Pancreas (tissue), 10 donors: ENCODE results near the gene GNAZ. TPM values are rescaled to one million over a fixed set of nuclear protein-coding genes. Genes with fewer than 3 reads are reported as not detected.

Source experiments
- ATAC-seq, 4 donors: fragments of 200-7000 bp; cut with Tn5 transposase; one replicate each; pipeline versions ENCODE4 v1.8.0 to v1.9.1; 2020; ENCODE audit warnings: mild to moderate bottlenecking in 4 of 4, moderate library complexity in 4 of 4
- DNase-seq, 6 donors: peaks; one replicate each; pipeline ENCODE4 v3.0.0-alpha.2; 2020
- FAIRE-seq: peaks from 2 replicates; lab custom pipeline; 2012; peaks lifted over from hg19 to GRCh38; lab: Jason Lieb, UNC
- H3K27ac ChIP-seq, 4 donors: fragments of 200-600 bp; sonication (generic); 1 replicate in 3 of 4; 2 replicates in 1 of 4; pipeline versions ENCODE4 v1.5.0 to v1.8.0; 2020
- H3K27me3 ChIP-seq, 4 donors: fragments of 200-600 bp; one replicate each; pipeline ENCODE4 v1.8.0; 2021
- H3K36me3 ChIP-seq, 3 donors: fragments of 200-600 bp; sonication (generic) in 1 of 3; one replicate each; pipeline versions ENCODE4 v1.5.0 to v1.8.0; 2020 to 2021
- H3K4me1 ChIP-seq, 3 donors: fragments of 200-600 bp; one replicate each; pipeline ENCODE4 v1.8.0; 2021
- H3K4me3 ChIP-seq, 4 donors: fragments of 200-600 bp; sonication (generic) in 2 of 4; one replicate each; pipeline versions ENCODE4 v1.5.0 to v1.8.0; 2020 to 2021
- H3K9me3 ChIP-seq, 4 donors: fragments of 200-600 bp; one replicate each; pipeline ENCODE4 v1.8.0; 2021
- WGBS, 2 donors: extraction: QIAGEN DNeasy Blood & Tissue Kit; methylation state at CpG; one replicate each; pipeline ENCODE4 v1.1.7; 2013; 5-methylcytosine and 5-hydroxymethylcytosine counted together
- intact Hi-C, 3 donors: fragments of 100-400 bp; cut with DNase I; formaldehyde crosslinking; loops; one replicate each; pipeline versions ENCODE4 v1.11.1 to v1.14.2; 2022
- polyA plus RNA-seq, 2 donors: library from polyadenylated mRNA; stranded (reverse); fragments of 200-250 nt; gene quantifications; one replicate each; pipeline ENCODE4 v1.2.3, GENCODE V29; 2013
- total RNA-seq, 6 donors: library from RNA; stranded (reverse); fragmentation: NEBNext Ultra II Directional in 4 of 6; extraction: Animal tissue kit (Norgen Biotek cat#: 25700) in 4 of 6; gene quantifications; one replicate each; pipeline versions ENCODE4 v1.2.1 to v1.2.4, GENCODE V29; 2021 to 2023
- TF ChIP-seq, protein P1 (sequence below), 4 donors: fragments of 200-600 bp; sonication (generic) in 3 of 4; IDR thresholded peaks; one replicate each; pipeline versions ENCODE4 v1.5.0 to v1.8.0; 2021; ENCODE audit warnings: antibody characterized with exemption in 4 of 4
- donor health status: healthy with polysubstance abuse.
- donor health status: DM: no; HTN: no; CAD: no; lungs with moderate emphysema.
- donor health status: DM: no; HTN: no; CAD: no.
- donor health status: control.
- donor health status: control.
- donor health status: Bipolar disorder and iron deficiency.
- donor health status: DM: yes; HTN: yes; CAD: no.
- donor health status: DM: no; HTN: no; CAD: no.
- donor health status: DM: no; HTN: no; CAD: no.
- donor health status: DM: yes; HTN: yes; CAD: no.

GNAZ gene
- total and polyA plus RNA-seq, 8 donors = 0.88 to 9.7 (median 2.1) TPM

DNA sequence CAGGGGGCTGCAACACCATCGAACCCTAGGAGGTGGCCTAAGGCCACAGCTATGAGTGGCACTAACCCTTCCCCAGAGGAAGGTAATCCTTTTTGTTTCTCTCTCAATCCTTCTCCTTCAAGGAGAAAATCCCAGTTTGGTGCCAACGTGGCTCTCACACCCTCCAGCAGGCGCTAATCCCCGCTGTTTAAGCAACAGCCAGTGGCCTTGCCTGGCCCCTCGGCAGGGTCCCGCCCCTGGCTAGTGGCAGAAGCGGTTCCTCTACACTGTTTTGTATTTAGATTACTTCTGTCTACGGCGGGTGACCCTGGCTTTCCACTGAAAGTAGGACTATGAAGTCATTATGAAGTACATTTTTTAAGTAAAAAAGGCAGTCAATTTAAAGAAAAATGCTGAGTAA, 15.5 kb downstream of the GNAZ start:
- ATAC-seq = no peak
- H3K9me3 ChIP-seq = no peaks in the 10 kb centered on the region
- no peak for FAIRE-seq
- H3K36me3 ChIP-seq = no peaks in the 10 kb centered on the region
- no peak overlapping the region for H3K27ac ChIP-seq
- H3K4me3 ChIP-seq = no peak overlapping the region
- H3K4me1 ChIP-seq = no peaks in the 10 kb centered on the region
- no peaks in the 10 kb centered on the region for H3K27me3 ChIP-seq
- intact Hi-C loops = no loop called here
- 73 to 78% methylated on average over 9 of the region's 9 CpGs for WGBS, 2 donors
- TF ChIP-seq, protein P1, sequence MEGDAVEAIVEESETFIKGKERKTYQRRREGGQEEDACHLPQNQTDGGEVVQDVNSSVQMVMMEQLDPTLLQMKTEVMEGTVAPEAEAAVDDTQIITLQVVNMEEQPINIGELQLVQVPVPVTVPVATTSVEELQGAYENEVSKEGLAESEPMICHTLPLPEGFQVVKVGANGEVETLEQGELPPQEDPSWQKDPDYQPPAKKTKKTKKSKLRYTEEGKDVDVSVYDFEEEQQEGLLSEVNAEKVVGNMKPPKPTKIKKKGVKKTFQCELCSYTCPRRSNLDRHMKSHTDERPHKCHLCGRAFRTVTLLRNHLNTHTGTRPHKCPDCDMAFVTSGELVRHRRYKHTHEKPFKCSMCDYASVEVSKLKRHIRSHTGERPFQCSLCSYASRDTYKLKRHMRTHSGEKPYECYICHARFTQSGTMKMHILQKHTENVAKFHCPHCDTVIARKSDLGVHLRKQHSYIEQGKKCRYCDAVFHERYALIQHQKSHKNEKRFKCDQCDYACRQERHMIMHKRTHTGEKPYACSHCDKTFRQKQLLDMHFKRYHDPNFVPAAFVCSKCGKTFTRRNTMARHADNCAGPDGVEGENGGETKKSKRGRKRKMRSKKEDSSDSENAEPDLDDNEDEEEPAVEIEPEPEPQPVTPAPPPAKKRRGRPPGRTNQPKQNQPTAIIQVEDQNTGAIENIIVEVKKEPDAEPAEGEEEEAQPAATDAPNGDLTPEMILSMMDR (IDR thresholded peaks at IDR 0.05) = no peak
- no peak for DNase-seq

DNA sequence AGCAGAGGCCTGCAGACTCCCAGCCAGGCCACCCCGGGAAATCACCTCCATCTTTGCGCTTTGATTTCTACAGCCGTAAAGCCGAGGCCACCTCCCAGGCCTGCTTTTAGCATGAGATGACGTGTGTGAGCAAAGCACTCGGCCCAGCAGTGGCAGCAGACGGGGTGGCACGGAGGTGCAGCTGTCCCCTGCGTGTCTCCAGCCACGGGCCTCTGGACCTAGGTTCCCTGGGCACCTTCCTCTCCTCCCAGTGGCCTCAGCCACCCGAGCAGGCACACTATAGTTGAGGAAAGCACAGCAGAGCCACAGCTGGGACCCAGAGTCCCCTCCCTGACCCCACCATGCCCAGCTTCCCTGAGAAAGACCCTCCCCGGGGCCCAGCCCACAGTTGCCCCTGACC, 15.9 kb downstream of the GNAZ start:
- no peak for FAIRE-seq

DNA sequence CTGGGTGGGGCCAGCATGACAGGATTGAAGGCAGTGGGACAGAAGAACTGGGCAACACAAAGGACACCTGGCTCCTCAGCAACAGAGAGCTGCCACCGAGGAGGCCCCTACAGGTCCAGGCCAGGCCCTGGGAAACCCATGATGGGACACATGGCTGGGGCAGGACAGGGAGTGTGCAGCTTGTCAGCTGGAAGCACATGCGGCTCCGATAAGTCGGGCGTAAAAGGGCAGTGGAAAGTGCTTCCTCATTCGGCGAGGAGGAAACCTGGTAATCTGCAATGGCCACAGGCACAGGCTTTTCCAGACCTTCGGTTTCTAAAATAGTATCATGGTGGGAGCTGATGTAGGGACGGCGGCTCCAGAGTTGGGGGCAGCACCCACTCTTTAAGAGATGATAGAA, 16.5 kb downstream of the GNAZ start:
- FAIRE-seq = no peak
- 75 to 82% methylated on average over 10 of the region's 10 CpGs for WGBS, 2 donors
- Histone ChIP-seq H3K4me3 (no peak overlapping the region), H3K4me1 (no peaks in the 10 kb centered on the region), H3K27me3 (no peaks in the 10 kb centered on the region), H3K36me3 (no peaks in the 10 kb centered on the region), H3K27ac (no peak overlapping the region), H3K9me3 (no peaks in the 10 kb centered on the region)
- TF ChIP-seq, protein P1 (IDR thresholded peaks at IDR 0.05) = no peak
- no peak for DNase-seq
- ATAC-seq = peak in 2 of 4 donors; percentile 26 to 50
- intact Hi-C loops = no loop called here

More for the DNA sequence above, 15.9 kb downstream of the GNAZ start:
- intact Hi-C loops = no loop called here
- DNase-seq = no peak
- Histone ChIP-seq H3K9me3 (no peaks in the 10 kb centered on the region), H3K27ac (no peak overlapping the region), H3K36me3 (no peaks in the 10 kb centered on the region), H3K4me3 (no peak overlapping the region), H3K27me3 (no peaks in the 10 kb centered on the region), H3K4me1 (no peaks in the 10 kb centered on the region)
- TF ChIP-seq, protein P1 (IDR thresholded peaks at IDR 0.05) = no peak
- ATAC-seq = peak in 1 of 4 donors; percentile 36
- WGBS, 2 donors = 79 to 89% methylated on average over 12 of the region's 12 CpGs

DNA sequence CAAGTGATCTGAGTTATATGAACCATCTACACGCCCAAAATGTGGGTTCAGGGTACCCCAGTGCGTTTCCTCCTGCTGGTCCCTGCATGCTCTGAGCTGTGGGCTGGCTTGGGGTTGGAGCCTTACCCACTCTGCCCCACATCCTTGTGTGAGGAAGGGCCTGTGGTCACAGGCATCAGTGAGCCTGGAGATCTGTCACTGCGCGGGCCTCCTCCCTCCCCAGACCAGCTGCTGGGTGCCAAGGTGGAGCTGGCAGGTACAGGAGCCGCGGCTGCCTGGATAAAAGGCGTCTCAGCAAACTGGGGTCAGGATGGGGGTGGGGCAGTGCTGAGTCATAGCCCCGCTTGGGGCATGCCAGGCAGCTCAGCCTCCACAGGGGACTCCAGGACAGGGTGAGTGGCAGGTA, 17.9 kb downstream of the GNAZ start:
- DNase-seq (no peak), ATAC-seq (peak in 3 of 4 donors; percentile 21 to 54 (median 38)), FAIRE-seq (no peak)
- Histone ChIP-seq H3K9me3 (no peaks in the 10 kb centered on the region), H3K27ac (no peak overlapping the region), H3K27me3 (no peaks in the 10 kb centered on the region), H3K4me3 (no peak overlapping the region), H3K4me1 (no peaks in the 10 kb centered on the region), H3K36me3 (no peaks in the 10 kb centered on the region)
- WGBS, 2 donors = 74 to 79% methylated on average over 8 of the region's 8 CpGs
- intact Hi-C loops = no loop called here
- TF ChIP-seq, protein P1 (IDR thresholded peaks at IDR 0.05) = no peak

DNA sequence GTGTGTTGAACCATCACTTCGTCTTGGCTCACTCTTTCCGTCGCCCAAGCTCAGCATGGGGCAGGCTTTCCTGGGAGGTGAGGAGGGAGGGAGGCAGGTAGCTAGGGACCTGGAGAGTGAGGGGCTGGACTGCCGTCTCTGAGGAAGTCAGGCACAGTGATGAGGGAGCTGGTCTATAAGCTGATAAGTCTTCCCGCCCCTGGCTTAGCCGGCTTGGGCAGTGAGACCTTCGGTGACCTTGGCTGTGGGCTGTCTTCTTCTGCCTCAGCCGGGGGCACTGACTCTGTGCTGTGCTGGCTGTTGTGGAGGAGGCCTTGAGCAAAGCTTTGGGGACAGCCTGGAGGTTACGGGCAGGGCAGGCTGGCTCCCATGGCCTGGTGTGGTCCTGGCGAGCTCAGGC, 18.7 kb downstream of the GNAZ start:
- intact Hi-C loops = no loop called here
- Histone ChIP-seq H3K36me3 (no peaks in the 10 kb centered on the region), H3K27ac (no peak overlapping the region), H3K9me3 (no peaks in the 10 kb centered on the region), H3K4me3 (no peak overlapping the region), H3K27me3 (no peaks in the 10 kb centered on the region), H3K4me1 (no peaks in the 10 kb centered on the region)
- ATAC-seq (no peak), DNase-seq (no peak), FAIRE-seq (no peak)
- TF ChIP-seq, protein P1 (IDR thresholded peaks at IDR 0.05) = no peak
- WGBS, 2 donors = 79 to 81% methylated on average over 10 of the region's 10 CpGs
